H1 (cell line): ENCODE data around the gene DDX23. TPM values are rescaled to one million over a fixed set of nuclear protein-coding genes. Genes with fewer than 3 reads are reported as not detected.

Source experiments
- SAP30 ChIP-seq: fragments of 300-600 bp; sonication (generic); IDR thresholded peaks from 2 replicates; pipeline ENCODE4 v1.7.1; 2012; ENCODE audit warnings: low read length, moderate library complexity, mild to moderate bottlenecking, inconsistent platforms; ENCODE audit not compliant: insufficient read depth, insufficient replicate concordance
- polyA plus RNA-seq, 7 experiments: library from polyadenylated mRNA; depleted of rRNA in 3 of 7; stranded (reverse) in 5 of 7; unstranded in 2 of 7; fragments of >200 nt in 5 of 7; fragments of 200-250 nt in 2 of 7; gene quantifications; 1 replicate in 5 of 7; 2 replicates in 1 of 7; 4 replicates in 1 of 7; pipeline versions ENCODE4 v1.2.1 to v1.2.3, GENCODE V29; 2011 to 2013; ENCODE audit warnings: missing spikeins in 2 of 7, mixed read lengths in 2 of 7
- total RNA-seq: library from RNA; stranded (reverse); fragmentation: NEBNext Ultra II Directional; extraction: Animal tissue kit (Norgen Biotek cat#: 25700); gene quantifications from 2 replicates; pipeline ENCODE4 v1.2.1, GENCODE V29; 2021

DDX23 gene
- total and polyA plus RNA-seq, 2 of the 8 experiments (the other 6 are each of a cell fraction or from before 2014, with no cell fraction given) = 43.5 to 107 TPM

DNA sequence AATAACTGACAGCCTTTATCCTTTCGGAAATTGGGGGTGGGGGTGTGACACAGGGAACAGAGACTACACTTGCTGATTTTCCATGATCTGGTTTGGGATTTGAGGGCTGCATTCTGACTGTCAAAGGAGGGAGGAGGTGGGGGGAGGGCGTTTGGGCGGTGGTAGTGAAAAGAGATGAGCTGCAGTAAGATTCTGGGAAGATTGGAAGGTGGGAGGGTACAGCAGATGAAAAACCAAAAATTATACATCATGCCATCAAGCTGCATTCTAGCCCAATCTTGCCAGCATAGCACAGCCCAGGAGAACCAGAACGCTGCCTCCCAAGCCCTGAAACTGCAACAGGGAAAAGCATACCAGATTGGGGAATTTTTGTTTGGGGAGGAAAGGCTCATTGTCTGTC lies 11.3 kb upstream of the DDX23 start (continued):
- no peak for TF ChIP-seq SAP30
